Activated naive CD8-positive, alpha-beta T cell treated with anti-CD3 and anti-CD28 coated beads, Interleukin-2, amount 50 U/mL, for 24 hours (primary cell): ENCODE measurements around the gene ARHGEF37.
"Not testable (repeated sequence)": the region's sequence is repeated elsewhere in the genome, so short reads cannot be mapped to it uniquely, and the experiment has no call there.

ENCODE experiments used
- ATAC-seq: fragments of 150-1000 bp; cut with Tn5 transposase; one replicate; pipeline ENCODE4 v1.10.0; 2021
- DNase-seq: peaks from one replicate; pipeline ENCODE4 v3.0.0; 2021
- H3K27ac Mint-ChIP-seq: one replicate; pipeline ENCODE4 v1.8.0; 2021; ENCODE audit warnings: mild to moderate bottlenecking, mixed read lengths
- H3K27me3 Mint-ChIP-seq: one replicate; pipeline ENCODE4 v1.8.0; 2021; ENCODE audit warnings: mixed read lengths
- H3K36me3 Mint-ChIP-seq: one replicate; pipeline ENCODE4 v1.8.0; 2021; ENCODE audit warnings: low read depth, mixed read lengths
- H3K4me1 Mint-ChIP-seq: one replicate; pipeline ENCODE4 v1.8.0; 2021; ENCODE audit warnings: mixed read lengths
- H3K4me3 Mint-ChIP-seq: one replicate; pipeline ENCODE4 v1.8.0; 2021; ENCODE audit warnings: mild to moderate bottlenecking, moderate library complexity, mixed read lengths
- H3K9me3 Mint-ChIP-seq: one replicate; pipeline ENCODE4 v1.8.0; 2021; ENCODE audit warnings: mixed read lengths

ARHGEF37 gene

GRCh38 chr5:149551227-149552037, 29.9 kb upstream of the ARHGEF37 start, which contains the start of gene CSNK1A1:
Gene CSNK1A1, minus strand, starts transcription at chr5:149551439. Its CDS starts 475 bp downstream, at chr5:149550964.
- ATAC-seq (peak; percentile 91), DNase-seq (peak; percentile 100)
- Mint-ChIP-seq H3K36me3 (peaks cover 38% of the 10 kb centered on the region), H3K9me3 (no peaks in the 10 kb centered on the region), H3K4me1 (peaks cover 40% of the 10 kb centered on the region), H3K4me3 (peak within 1 kb of the TSS; percentile 99), H3K27ac (peak within 1 kb of the TSS; percentile 99), H3K27me3 (no peaks in the 10 kb centered on the region)

GRCh38 chr5:149552038-149552494, 29.2 kb upstream of the ARHGEF37 start:
- Mint-ChIP-seq H3K27ac (peak overlapping the region; percentile 99), H3K36me3 (peaks cover 35% of the 10 kb centered on the region), H3K4me3 (peak overlapping the region; percentile 99), H3K9me3 (no peaks in the 10 kb centered on the region), H3K27me3 (no peaks in the 10 kb centered on the region), H3K4me1 (peaks cover 34% of the 10 kb centered on the region)
- no peak for ATAC-seq
- DNase-seq, result no peak

DNA sequence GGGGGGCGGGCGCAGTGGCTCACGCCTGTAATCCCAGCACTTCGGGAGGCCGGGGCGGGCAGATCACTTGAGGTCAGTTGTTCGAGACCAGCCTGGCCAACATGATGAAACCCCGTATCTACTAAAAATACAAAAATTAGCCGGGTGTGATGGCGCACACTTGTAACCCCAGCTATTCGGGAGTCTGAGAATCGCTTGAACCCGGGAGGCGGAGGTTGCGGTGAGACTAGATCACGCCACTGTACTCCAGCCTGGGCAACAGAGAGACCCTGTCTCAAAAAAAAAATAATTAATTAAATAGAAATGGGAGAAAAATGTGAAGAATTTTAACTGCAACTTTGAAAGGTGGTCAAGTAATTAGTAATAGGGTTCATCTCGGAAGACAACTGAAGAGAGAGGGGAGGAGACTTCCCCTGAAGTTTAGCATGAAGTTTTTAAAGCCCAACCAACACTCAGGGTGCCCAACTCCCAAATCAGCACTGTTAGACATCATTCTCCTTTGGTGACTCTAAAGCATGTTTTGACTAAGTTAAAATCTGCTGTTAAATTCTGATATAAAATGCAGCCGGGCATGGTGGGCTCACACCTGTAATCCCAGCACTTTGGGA, 28.6 kb upstream of the ARHGEF37 start:
- Mint-ChIP-seq H3K4me3 (peak overlapping the region; percentile 99), H3K27me3 (no peaks in the 10 kb centered on the region), H3K36me3 (peaks cover 29% of the 10 kb centered on the region), H3K9me3 (no peaks in the 10 kb centered on the region), H3K27ac (no peak overlapping the region), H3K4me1 (peaks cover 28% of the 10 kb centered on the region)
- ATAC-seq, result no peak
- no peak for DNase-seq

DNA sequence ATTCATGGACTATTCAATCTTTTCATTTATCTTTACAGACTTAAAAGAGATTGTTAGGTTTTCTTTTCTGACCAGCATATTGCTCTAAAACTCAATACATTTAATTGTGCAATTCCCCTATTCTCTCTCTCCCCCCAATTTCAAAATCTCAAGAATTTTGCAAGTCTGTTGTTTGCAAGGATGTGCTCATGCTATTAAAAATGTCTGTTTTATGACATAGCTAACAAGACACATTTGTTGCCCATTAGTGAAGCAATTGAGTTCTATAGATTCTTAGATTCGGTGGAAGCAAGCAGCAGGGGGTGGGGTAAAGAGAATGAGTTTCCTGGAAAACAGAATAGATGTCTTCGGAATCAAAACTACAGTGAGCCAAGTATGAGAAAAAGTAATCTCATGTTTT, 21.6 kb upstream of the ARHGEF37 start:
- no peaks in the 10 kb centered on the region for H3K27me3 Mint-ChIP-seq
- DNase-seq (no peak), ATAC-seq (no peak)
- no peaks in the 10 kb centered on the region for H3K9me3 Mint-ChIP-seq
- peaks cover 23% of the 10 kb centered on the region for H3K4me1 Mint-ChIP-seq
- H3K4me3 Mint-ChIP-seq, result no peak overlapping the region
- no peaks in the 10 kb centered on the region for H3K36me3 Mint-ChIP-seq
- no peak overlapping the region for H3K27ac Mint-ChIP-seq

- H3K27me3 Mint-ChIP-seq, result no peaks in the 10 kb centered on the region
- ATAC-seq (peak; percentile 90), DNase-seq (no peak)
- H3K9me3 Mint-ChIP-seq, result no peaks in the 10 kb centered on the region
- H3K27ac Mint-ChIP-seq, result peak overlapping the region; percentile 30
- no peak overlapping the region for H3K4me3 Mint-ChIP-seq
- no peaks in the 10 kb centered on the region for H3K36me3 Mint-ChIP-seq
- peaks cover 23% of the 10 kb centered on the region for H3K4me1 Mint-ChIP-seq
Measured at GRCh38 chr5:149561848-149562247, 19.4 kb upstream of the ARHGEF37 start.

DNA sequence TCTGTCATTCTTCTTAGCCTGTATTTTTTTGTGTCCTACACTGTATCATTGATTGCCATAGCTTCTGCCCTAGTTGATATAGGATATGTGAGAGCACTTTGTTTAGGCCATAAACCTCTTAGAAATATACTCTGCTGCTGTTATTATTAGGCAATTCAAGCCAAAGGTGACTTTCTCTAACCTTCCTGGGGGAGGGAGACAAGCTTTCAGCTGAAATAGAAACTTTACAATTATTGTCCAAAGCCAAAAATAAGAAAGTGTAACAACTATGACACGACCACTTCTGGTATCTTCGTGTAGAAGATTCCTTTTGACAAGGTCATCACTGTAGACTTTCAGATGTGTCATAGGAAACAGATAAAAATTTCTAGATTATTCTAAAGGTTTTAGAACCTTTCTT, 17.8 kb upstream of the ARHGEF37 start:
- Mint-ChIP-seq H3K9me3 (no peaks in the 10 kb centered on the region), H3K36me3 (no peaks in the 10 kb centered on the region), H3K27me3 (no peaks in the 10 kb centered on the region), H3K4me3 (no peak overlapping the region), H3K27ac (no peak overlapping the region), H3K4me1 (peaks cover 23% of the 10 kb centered on the region)
- DNase-seq (no peak), ATAC-seq (no peak)

DNA sequence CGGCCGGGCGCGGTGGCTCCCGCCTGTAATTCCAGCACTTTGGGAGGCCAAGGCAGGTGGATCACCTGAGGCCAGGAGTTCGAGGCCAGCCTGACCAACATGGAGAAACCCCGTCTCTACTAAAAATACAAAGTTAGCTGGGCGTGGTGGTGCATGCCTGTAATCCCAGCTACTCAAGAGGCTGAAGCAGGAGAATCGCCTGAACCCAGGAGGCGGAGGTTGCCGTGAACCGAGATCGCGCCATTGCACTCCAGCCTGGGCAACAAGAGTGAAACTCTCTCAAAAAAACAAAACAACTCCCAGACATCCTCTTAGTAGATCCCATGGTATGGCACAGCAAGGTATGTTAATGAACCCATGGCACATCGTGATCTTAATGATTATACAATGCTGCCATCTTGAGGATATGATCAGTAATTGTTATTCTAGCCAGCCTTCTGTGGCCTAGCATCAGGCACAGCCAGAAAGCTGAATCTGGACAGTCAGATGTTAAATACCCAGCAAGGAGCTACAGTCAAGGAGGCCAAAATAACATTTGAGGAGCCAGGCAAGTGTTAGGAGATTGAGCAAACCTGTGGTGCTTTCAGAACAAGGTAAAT, 16.7 kb upstream of the ARHGEF37 start:
- peaks cover 23% of the 10 kb centered on the region for H3K4me1 Mint-ChIP-seq
- not testable (repeated sequence) for H3K27ac Mint-ChIP-seq, H3K9me3 Mint-ChIP-seq, H3K4me3 Mint-ChIP-seq, H3K36me3 Mint-ChIP-seq, DNase-seq, H3K27me3 Mint-ChIP-seq
- ATAC-seq, result peak; percentile 91

DNA sequence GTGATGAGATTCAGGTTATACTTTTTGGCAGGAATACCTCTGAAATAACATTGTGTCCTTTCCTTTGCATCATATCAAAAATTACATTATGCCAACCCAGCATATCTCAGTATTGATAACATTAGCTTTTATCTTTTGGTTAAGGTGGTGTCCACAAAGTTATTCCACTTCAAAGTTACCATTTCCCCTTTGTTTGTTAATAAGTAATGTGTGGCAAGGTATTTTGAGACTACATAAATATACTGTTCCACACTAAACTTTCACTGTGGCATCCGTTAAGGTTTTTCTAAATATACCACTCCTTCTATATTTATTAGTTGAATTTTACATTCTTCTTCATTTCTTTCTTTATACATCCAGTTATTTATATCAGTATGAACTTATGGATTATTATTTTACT, 14.1 kb upstream of the ARHGEF37 start:
- DNase-seq, result no peak
- Mint-ChIP-seq H3K9me3 (no peaks in the 10 kb centered on the region), H3K4me1 (peaks cover 11% of the 10 kb centered on the region), H3K36me3 (no peaks in the 10 kb centered on the region), H3K4me3 (no peak overlapping the region), H3K27ac (no peak overlapping the region), H3K27me3 (no peaks in the 10 kb centered on the region)
- ATAC-seq, result no peak

- Mint-ChIP-seq H3K4me3 (no peak overlapping the region), H3K4me1 (peaks cover 10% of the 10 kb centered on the region), H3K9me3 (no peaks in the 10 kb centered on the region), H3K27ac (no peak overlapping the region), H3K36me3 (no peaks in the 10 kb centered on the region), H3K27me3 (no peaks in the 10 kb centered on the region)
- ATAC-seq (no peak), DNase-seq (no peak)
Measured at GRCh38 chr5:149572170-149572569, 9.1 kb upstream of the ARHGEF37 start.

DNA sequence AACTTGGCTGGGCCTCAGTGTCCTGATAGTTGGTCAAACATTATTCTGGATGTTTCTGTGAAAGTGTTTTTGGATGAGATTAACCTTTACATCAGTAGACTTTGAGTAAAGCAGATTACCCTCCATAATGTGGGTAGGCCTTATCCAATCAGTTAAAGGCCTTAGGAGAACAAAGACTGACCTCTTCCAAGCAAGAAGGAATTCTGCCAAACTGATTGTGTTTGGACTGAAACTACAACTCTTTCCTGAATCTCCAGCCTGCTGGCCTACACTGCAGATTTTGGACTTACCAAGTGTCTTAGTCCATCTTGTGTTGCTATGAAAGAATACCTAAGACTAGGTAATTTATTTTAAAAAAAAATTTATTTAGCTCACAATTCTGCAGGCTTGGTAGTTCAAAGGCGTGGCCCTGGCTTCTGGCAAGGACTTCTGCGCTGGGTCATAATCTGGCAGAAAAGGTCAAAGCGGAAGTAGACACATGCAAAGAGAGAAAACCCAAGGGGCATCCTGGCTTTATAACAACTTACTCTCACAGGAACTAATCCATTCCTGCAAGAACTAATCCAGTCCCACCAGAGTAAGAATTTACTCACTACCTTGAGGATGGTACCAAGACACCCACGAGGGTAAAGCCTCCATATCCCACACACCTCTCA, 8.6 kb upstream of the ARHGEF37 start:
- H3K4me3 Mint-ChIP-seq, result no peak overlapping the region
- peaks cover 10% of the 10 kb centered on the region for H3K4me1 Mint-ChIP-seq
- H3K9me3 Mint-ChIP-seq, result no peaks in the 10 kb centered on the region
- ATAC-seq (no peak), DNase-seq (no peak)
- H3K27ac Mint-ChIP-seq, result no peak overlapping the region
- H3K27me3 Mint-ChIP-seq, result no peaks in the 10 kb centered on the region
- H3K36me3 Mint-ChIP-seq, result no peaks in the 10 kb centered on the region

- DNase-seq, result no peak
Measured at GRCh38 chr5:149575131-149575530, 6.2 kb upstream of the ARHGEF37 start.

GRCh38 chr5:149576021-149576420, 5.3 kb upstream of the ARHGEF37 start:
- no peak for DNase-seq
- Mint-ChIP-seq H3K9me3 (no peaks in the 10 kb centered on the region), H3K4me1 (peaks cover 16% of the 10 kb centered on the region), H3K36me3 (no peaks in the 10 kb centered on the region), H3K27me3 (peaks cover 12% of the 10 kb centered on the region), H3K27ac (peak overlapping the region; percentile 73), H3K4me3 (no peak overlapping the region)
- peak; percentile 77 for ATAC-seq

More at GRCh38 chr5:149575131-149575530, 6.2 kb upstream of the ARHGEF37 start:
- Mint-ChIP-seq H3K9me3 (no peaks in the 10 kb centered on the region), H3K4me3 (no peak overlapping the region), H3K4me1 (peaks cover 10% of the 10 kb centered on the region), H3K27me3 (peaks cover 3% of the 10 kb centered on the region), H3K27ac (no peak overlapping the region), H3K36me3 (no peaks in the 10 kb centered on the region)
- no peak for ATAC-seq

DNA sequence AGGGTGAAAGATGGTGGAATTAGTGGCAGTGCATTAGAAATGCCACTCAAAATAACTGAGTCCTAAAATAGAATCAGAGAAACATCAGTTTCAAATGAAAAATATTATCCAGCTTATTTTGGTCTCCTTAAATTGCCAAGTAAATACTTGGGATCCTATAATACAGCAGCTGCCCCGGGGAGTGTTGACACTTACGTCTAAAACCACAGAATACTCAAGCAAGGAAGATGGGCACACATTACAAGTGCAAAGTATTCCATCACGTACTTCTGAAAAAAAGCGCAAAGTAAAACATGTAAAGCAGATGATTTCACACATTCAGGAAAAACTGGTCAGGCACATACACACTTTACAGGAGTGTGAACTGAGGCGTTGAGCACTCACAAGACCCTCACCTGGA, 2.4 kb upstream of the ARHGEF37 start:
- DNase-seq, result no peak
- Mint-ChIP-seq H3K27me3 (peaks cover 20% of the 10 kb centered on the region), H3K4me1 (peaks cover 21% of the 10 kb centered on the region), H3K27ac (no peak overlapping the region), H3K9me3 (no peaks in the 10 kb centered on the region), H3K4me3 (no peak overlapping the region), H3K36me3 (no peaks in the 10 kb centered on the region)
- no peak for ATAC-seq

DNA sequence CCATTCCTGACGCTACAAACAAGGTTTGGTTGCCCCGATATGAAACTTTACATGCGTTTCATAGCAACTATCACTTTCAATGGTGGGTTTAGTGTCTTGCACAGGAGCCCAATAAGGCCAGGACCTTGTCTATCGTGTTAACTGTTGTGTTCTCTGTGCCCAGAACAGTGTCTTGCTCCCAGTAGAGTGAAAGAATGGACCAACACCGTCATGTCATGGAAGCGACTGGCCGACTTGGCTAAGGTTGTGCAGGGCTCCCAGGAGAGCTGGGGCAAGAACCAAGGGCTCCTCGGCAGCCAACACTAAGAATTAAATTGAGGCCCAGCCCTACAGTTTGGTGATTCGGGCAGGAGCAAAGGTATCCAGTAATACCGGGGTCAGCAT, 498 bp upstream of the ARHGEF37 start:
- Mint-ChIP-seq H3K36me3 (no peaks in the 10 kb centered on the region), H3K27me3 (peaks cover 20% of the 10 kb centered on the region), H3K9me3 (no peaks in the 10 kb centered on the region), H3K4me1 (peaks cover 20% of the 10 kb centered on the region), H3K27ac (peak overlapping the region; percentile 27), H3K4me3 (peak overlapping the region; percentile 65)
- ATAC-seq (no peak), DNase-seq (no peak)
